ENCODE results near the gene BMPR2. TPM values are rescaled to one million over a fixed set of nuclear protein-coding genes. Genes with fewer than 3 reads are reported as not detected.
"Not testable (repeated sequence)": the region's sequence is repeated elsewhere in the genome, so short reads cannot be mapped to it uniquely, and the experiment has no call there.

Gene BMPR2
- total and polyA plus RNA-seq, 2 of the 4 experiments (the other 2 are of a cell fraction) = 17.0 to 30.1 TPM

GRCh38 chr2:202546499-202547141, 170.5 kb downstream of the BMPR2 start:
- H2BK5ac ChIP-seq (ENCODE audit: low read depth, low read length, poor library complexity, severe bottlenecking); H3K4me2 ChIP-seq (ENCODE audit: low read depth, low read length); dilution Hi-C loops (cut with HindIII; ENCODE audit: low sequenced_read_pairs, unreplicated experiment); H3K9ac ChIP-seq (ENCODE audit: low read depth, low read length); H3K9me3 ChIP-seq (ENCODE audit: control insufficient read depth, insufficient read depth, low read length); H2AFZ ChIP-seq (replicated peaks; ENCODE audit: low read length, poor library complexity); H3K18ac ChIP-seq (ENCODE audit: low read depth, low read length); H4K8ac ChIP-seq (ENCODE audit: low read depth in 2 of 2, low read length in 2 of 2); ATAC-seq (ENCODE audit: low read depth); H3K9me1 ChIP-seq (ENCODE audit: insufficient read depth, low read length); H3K23ac ChIP-seq (ENCODE audit: low read depth, low read length); H2AK5ac ChIP-seq (ENCODE audit: low read depth, low read length); H3K4me3 ChIP-seq (ENCODE audit: insufficient read depth, low read depth, low read length); H2BK15ac ChIP-seq (ENCODE audit: low read depth, low read length); in situ Hi-C loops (cut with MboI; ENCODE audit: low sequenced_read_pairs); H2BK120ac ChIP-seq (ENCODE audit: low read depth, low read length); H4K91ac ChIP-seq (ENCODE audit: insufficient read depth, low read depth, low read length); H3K4ac ChIP-seq (ENCODE audit: low read depth, low read length); H4K5ac ChIP-seq (ENCODE audit: low read depth, low read length); H3K27ac ChIP-seq (ENCODE audit: insufficient read depth, low read length); H3K27me3 ChIP-seq (ENCODE audit: control insufficient read depth, insufficient read depth, low read length); DNase-seq; H3K36me3 ChIP-seq (ENCODE audit: control insufficient read depth, insufficient read depth, low read length); H3K4me1 ChIP-seq (ENCODE audit: control insufficient read depth, insufficient read depth, low read length); BruUV-seq (replicated peaks); H3K14ac ChIP-seq (replicated peaks; ENCODE audit: low read depth, low read length); H4K20me1 ChIP-seq (ENCODE audit: insufficient read depth, low read length); H2BK20ac ChIP-seq (ENCODE audit: low read depth, low read length); POLR2A ChIA-PET (ENCODE audit: unreplicated experiment); H2AK9ac ChIP-seq (replicated peaks; ENCODE audit: low read depth, low read length, poor library complexity); H3K56ac ChIP-seq (ENCODE audit: extremely low read depth, insufficient read depth, low read length): not testable (repeated sequence)
- 96% methylated on average over 5 of the region's 13 CpGs; no CpG with 5 or more reads in 1 of the 2 experiments for WGBS, 2 experiments (ENCODE audit: extremely low coverage in 2 of 2, insufficient read length in 1 of 2)
- CTCF ChIA-PET = interaction anchor here (1.2 kb wide), 1 partner anchor 42 kb away, joined by 3 read pairs; no protein-coding TSS in a partner anchor
- H3K79me1 ChIP-seq (ENCODE audit: low read depth in 1 of 2, low read length in 2 of 2) = peaks cover 4 to 15% of the 10 kb centered on the region in 2 experiments; a peak in 3 of 4 replicates
- intact Hi-C loops (cut with micrococcal nuclease) = loop anchor here (10.0 kb wide), 2 partner anchors 82 to 172 kb away; partner anchors contain the start of gene BMPR2
